GM19395 (cell line): ENCODE measurements around the gene MTFR1L.

Experiments used
- ATAC-seq: cut with Tn5 transposase; IDR thresholded peaks from one replicate; pipeline ENCODE4 v1.9.1; 2021; ENCODE audit warnings: mild to moderate bottlenecking, moderate library complexity; ENCODE audit not compliant: unreplicated experiment

The MTFR1L gene

DNA sequence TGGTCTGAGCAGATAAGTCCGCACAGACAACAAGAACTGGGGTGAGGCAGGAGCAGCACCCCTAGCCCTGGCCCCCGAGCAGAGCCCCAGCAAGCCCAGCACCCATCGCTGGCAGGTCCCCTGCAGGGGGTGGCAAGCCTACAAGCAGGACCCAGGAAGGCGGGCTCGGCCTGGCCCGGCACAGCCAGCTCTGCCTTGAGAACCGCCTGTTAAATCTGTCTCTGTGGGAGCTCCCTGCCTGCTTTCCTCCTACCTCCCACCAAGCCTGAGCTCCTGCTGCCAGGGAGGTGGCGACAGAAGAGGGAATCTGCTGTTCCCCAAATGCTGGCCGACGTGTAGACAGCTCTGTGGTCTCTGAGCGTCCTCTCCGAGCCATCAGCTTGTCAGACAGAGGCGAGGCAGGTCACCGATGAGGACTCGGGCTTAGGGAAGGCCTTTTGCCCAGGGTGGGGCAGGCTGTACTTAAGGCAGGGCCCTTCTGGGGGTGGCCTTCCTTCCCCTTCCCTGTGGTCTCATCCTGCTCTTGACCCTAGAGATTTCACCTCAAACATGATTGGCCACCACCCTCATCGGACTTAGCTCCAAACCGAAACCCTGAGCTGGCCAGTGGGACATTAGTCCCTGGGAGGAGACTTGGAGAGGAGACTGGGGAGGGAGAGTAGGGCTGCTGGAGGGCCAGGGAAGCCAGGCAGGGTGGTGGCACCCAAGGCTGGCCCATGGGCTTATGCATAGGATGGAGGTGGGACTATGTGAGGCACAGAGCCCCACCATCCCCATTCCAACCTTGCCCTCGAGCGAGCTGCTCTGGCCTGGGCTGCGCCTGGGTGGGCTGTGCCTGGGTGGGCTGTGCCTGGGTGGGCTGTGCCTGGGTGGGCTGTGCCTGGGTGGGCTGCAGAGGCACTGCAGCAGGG is 12.0 kb upstream of the MTFR1L start:
- no peak for ATAC-seq

DNA sequence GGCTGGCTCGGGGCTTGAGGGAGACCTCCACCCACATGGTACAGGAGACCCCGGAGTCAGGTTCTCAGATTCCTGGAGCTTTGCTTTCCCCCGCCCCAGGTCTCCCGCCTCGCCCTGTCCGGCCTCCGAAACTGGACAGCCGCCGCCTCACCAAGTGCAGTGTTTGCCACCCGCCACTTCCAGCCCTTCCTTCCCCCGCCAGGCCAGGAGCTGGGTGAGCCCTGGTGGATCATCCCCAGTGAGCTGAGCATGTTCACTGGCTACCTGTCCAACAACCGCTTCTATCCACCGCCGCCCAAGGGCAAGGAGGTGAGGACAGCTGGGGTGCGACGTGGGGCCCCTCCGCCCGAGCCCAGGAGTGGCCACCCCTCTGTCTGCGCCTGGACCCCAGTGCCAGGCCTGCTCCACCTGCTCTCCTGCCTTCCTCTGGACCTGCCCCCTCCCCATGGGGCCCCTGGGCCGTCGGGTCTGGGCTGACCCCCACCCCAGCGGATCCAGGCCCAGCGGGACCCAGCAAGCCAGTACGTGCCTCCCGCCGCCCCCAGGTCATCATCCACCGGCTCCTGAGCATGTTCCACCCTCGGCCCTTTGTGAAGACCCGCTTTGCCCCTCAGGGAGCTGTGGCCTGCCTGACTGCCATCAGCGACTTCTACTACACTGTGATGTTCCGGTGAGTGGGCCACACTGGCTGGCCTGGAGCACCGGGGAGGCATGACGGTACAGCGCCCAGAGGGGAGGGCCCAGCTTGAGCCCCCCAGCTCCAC is 11.1 kb upstream of the MTFR1L start:
- no peak for ATAC-seq

DNA sequence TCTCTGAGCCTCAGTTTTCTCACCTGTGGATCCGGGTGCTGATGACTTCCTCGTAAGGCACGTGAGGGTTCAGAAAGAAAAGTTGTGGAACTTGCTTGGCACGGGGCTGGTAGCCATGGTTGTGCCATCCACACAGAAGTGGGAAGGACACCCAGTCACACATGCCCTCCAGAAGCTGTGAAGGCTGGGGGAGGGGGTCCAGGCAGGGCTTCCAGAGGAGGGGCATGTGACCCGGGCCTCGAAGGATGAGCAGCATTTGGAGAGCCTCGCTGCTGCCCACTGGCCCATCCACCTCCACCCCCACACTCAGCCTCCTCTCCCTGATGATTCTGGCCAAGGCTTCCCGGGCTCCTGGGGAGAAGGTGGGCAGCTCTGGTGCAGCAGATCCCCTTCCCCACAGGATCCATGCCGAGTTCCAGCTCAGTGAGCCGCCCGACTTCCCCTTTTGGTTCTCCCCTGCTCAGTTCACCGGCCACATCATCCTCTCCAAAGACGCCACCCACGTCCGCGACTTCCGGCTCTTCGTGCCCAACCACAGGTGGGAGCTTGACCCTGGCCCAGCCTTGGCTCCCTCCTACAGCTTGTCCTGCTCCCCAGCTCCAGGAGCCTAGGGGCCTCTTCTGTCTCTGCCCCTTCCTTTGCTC is 10.3 kb upstream of the MTFR1L start:
- no peak for ATAC-seq

DNA sequence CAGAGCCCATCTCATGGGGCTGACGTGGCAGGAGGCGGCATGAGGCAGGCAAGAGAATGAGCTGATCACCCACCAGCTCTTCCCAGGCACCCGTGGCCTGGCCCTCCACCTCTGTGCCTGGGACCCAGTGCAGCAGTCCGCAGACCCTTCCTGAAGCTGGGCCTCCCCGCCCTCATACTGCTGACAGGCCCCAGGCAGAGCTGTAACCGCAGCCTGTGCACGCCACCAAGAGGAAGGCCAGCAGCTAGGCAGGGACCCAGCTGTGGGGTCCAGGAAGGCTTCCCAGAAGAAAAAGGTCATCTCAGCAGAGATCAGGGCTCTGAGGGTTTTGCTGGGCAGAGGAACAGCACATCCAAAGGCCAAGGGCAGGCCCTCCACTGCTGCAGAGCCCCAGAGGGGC is 9.8 kb upstream of the MTFR1L start:
- ATAC-seq = no peak

DNA sequence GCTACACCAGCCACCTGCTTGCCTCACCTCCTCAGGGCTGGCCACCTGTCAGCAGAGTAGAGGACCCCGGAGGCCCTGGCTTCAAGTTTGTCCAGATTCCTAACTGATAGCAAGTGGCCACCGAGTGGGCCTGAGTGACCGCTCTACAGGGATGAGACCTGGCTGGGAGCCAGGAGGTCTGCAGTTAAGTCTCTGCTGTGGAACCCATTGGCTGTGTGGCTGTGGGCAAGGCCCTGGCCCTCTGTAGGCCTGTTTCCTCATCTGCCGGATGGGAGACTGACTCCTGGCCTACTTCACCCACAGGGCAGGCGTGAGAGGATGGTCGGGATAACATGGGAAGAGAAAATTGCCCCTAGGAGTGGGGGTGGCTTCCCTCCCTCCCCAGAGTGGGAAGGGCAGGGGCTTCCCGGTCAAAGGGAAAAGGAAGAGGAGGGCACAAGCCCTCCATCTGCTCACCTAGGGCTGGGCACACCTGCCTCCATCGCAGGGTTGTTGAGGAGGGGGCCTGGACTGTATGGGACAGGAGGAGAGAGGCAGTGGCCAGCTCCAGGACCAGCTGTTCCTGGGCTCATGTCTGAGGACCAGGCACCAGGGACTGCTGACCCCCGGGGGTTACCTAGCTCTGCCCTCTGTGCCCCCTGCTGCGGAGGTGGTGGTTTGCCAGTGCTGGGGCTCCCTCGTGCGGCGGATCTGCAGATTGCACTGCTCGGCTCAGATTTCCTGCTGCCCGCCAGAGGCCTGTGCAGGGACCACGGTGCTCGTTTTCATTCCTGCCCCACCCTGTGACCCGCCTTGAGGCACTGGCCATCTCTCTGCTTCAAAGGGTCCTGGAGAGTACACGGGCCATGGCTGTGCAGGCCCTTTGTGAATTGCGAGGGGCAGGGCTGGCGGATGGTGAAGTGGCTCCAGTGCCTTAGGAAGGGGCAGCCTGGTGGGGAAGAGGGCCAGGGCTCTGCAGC is 9.1 kb upstream of the MTFR1L start:
- no peak for ATAC-seq

DNA sequence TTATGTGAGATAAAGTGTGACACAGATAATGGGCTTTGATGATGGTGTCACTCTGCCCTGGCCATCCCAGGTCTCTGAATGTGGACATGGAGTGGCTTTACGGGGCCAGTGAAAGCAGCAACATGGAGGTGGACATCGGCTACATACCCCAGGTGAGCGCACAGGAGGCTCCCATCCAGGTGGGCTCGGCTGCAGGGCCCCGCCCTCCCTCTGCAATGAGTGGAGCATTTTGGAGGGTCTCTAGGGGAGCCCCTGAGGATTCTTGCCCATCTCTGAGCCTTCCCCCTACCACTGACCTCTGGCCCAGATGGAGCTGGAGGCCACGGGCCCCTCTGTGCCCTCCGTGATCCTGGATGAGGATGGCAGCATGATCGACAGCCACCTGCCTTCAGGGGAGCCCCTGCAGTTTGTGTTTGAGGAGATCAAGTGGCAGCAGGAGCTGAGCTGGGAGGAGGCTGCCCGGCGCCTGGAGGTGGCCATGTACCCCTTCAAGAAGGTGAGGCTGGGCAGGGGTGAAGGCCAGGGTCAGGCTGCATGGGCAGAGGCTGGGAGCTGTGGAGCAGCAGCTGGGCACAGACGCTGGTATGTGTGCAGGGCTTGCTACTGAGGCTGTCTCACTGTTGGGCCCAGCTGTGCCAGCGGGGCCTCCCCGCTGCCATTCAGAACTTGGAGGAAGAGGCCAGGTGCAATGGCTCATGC is 8.2 kb upstream of the MTFR1L start:
- no peak for ATAC-seq

DNA sequence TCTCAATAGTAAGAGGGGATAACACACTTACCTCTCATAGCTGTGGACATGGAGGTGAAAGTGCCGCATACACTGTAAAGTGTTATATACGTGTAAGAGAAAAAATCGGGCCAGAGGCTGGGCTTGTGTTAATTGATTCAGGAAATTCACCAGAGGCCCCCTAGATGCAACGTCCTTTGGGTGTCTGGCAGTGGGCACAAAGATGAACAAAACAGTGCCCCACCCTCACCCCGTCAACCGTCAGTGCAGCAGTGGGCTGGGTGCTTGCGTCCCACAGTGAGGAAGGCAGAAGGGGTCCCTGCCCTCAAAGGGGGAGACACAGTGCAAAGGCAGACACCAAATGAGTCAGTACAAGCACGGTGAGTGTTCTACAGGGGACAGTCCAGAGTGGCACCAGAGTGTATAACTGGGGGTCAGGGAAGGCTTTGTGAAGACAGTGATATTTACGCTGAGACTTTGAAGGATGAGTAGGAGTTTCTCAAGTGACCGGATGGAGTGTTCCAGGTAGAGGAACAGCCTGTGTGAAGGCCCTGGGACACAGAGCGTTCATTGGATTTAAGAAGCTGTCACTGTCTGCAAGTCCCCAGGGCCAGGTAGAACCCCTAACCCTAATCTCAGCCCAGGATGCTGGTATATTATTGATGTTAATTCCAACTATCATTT is 6.6 kb upstream of the MTFR1L start:
- ATAC-seq = no peak

DNA sequence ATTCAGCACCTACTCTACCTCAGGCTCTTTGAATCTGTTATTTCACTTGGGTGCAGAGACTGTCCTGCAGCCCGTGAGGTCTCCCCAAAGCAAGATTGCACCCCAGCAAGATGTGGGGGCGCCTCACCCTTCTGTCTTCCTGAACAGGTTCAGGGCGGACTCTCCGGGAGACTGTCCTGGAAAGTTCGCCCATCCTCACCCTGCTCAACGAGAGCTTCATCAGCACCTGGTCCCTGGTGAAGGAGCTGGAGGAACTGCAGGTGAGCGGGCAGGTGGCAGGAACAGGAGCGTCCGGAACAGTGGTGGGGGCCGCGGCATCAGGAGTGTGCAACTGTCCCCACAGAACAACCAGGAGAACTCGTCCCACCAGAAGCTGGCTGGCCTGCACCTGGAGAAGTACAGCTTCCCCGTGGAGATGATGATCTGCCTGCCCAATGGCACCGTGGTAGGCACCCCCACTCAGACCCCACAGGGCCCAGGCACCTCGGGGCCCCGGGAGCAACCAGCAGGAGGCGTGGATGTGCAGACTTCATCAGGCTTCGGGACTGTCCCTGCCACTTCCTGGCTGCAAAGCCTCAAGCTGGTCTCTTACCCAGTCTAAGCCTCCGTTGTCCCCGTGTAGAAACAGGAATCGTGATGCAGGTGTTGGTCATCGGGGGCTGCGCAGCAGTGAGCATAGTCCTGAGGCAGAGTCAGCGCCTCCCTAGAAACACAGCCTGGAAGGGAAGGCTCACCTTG is 5.9 kb upstream of the MTFR1L start:
- no peak for ATAC-seq

DNA sequence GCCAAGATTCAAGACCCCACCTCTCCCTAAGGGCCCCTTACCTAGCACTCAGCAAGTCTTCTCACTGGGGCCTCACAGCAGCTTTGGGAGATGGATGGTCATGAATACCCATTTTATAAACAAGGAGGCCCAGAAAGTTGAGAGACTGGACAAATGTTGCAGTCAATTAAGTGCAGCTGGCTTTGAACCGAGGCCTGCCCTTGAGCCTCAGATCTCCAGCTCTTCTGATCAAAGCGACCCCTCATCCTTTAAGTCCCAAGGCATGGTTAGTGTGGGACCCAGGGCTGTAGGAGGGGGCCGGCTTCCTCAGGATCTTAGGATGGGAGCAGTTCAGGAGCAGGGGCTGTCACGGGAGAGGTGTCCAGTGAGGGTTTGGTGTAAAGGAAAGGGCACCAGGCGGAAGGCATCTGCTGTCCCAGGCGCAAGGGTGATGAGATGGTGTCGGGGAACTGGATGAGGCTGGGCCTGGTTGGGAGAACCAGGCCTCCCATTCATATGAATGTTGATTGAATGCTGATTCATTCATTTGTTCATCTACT is 5.1 kb upstream of the MTFR1L start:
- ATAC-seq = no peak

DNA sequence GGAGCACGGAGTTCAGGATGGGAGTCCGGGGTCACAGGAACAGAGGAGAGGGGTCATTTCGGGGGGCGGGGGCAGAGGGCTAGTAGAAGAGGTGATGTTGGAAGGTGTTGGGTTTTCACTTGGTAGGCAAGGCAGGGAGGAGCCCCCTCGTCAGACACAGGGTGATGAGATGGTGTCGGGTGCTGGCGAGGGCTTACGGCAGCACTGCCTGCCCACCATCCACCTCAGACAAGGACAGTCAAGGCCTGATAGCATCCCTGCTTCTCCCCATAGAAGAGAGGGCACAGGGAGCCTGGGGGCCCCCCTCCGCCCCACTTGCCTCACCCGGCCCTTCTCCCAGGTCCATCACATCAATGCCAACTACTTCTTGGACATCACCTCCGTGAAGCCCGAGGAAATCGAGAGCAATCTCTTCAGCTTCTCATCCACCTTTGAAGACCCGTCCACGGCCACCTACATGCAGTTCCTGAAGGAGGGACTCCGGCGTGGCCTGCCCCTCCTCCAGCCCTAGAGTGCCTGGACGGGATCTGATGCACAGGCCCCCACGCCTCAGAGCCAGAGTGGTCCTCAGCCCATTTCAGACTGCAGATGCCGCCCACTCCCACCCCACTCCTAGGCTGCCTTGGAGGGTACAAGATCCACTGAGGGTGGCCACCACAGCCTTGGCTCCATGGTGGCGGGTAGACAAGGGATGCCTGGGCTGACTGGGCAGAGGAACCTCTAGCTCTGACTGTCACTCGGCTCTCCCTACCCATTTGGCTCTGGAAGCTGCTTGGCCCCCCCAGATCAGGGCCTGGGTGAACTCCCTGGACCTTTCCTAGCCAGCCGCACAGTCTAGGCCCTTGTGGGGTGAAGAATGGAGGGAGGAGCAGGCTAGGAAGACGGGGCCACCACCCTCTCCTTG is 4.3 kb upstream of the MTFR1L start:
- ATAC-seq = no peak

DNA sequence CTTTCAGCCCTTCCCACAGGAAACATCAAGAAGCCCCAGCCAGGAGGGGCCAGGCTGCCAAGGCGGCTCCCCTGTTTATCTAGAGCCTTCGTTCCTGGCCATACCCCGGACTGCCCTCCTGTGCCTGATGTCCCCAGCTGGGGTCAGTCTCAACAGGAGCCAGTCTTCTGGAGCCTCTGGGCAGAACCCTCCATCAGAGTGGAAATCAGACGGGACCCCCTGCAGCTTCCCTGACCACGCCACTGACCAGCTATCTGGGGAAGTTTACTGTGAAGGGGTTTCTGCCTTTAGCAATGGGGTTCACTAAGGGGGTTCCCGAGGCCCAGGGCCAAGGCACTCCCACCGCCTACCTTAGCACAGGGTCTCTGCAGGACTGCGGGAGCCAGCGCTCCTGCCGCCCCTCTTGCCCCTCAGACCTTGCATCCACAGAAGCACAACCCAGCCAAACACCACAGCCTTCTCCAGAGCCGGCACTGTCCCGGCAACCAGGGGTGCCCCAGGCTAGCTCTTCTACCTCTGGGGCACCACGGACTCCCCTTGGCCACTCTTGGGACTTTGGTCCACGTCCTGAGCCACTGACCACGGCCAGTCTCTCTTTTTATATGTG is 3.5 kb upstream of the MTFR1L start:
- no peak for ATAC-seq

DNA sequence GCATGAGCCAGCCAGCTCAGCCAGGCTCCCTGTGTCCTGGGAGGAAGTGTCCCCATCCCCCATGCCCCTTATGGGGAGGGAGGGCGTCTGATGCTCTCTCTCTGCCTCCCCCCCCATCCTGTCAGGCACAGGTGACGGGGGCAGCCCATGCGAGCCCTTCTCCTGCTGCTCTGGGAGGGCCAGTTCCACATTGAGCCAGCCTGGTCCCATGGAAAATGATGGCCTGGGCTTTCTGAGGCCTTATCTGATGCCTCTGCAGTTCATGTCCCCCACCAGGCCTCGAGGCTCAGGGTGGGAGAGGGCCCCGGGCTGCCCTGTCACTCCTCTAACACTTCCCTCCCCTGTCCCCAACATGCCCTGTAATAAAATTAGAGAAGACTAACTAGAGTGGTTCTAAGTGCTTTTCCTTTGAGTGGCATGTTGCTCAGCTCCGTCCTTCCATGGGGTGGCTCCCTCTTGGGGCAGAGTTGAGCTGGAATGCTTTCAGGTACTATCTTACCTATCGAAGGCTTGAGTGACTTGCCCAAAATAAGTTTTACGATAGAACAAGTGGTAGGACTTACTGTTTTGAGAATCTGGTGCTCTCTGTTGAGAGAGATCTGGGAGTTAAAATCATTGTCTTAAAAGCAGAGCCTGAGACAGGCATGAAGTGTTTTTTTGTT is 1.8 kb upstream of the MTFR1L start:
- ATAC-seq = no peak

DNA sequence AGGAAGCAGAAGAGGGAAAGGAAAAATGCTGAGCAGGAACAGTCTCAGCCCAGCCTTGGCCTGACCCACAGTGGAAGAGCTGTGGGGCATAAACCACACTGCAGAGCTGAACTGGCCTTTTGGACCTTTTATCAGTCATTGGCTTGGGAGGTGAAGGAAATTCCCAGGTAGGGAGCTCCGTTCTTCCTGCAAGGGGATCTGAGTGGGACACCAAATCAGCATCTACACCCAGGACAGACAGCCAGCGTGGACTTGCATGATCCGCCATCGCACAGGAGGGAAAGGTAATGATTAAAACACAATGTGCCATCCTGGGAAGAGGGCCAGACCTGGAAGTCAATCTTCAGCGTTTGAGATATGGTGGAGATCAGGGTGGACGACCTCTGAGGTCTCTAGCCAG is 1.2 kb upstream of the MTFR1L start:
- ATAC-seq = no peak

DNA sequence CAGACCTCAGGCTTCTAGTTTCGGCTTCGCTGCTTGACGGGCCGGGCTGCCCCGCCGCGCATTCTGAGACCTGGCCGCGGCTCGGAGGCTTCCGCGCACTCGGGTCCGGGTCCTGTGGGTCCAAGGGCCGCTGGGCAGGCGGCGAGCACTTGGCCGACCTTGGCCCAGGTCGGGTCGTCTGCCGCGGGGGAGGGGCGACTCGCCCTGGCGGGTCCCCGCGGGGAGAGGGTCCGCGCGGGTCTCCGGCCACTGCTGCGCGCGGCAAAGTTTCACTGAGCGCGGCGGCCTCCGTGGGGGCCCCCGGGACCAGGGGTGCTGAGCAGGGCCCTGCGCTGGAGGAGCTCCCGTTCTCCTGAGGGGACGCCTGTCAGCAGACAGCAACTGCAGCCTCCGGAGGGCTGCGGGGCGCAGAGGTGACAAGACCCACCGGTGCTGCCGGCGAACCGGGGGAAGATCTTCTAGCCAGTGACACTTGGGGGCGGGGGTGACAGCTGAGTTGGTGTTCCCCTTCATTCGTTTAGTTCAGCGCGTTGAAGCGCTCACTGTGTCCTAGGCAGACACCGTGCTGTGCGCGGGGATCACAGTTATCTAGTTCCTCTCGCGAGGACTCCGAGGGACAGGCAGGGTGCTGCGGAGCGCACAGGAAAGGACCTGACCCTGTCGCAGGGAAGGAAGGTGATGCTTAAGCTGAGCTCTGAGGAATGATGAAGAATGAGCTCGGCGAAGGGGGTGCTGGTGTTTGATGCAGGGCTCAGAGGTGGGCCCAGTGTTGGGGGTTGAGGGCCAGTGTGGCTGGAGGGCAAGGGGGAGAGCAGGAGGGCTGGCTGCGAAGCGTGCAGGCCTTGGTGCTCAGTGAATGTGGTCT is 725 bp downstream of the MTFR1L start:
- peak; percentile 64 for ATAC-seq

DNA sequence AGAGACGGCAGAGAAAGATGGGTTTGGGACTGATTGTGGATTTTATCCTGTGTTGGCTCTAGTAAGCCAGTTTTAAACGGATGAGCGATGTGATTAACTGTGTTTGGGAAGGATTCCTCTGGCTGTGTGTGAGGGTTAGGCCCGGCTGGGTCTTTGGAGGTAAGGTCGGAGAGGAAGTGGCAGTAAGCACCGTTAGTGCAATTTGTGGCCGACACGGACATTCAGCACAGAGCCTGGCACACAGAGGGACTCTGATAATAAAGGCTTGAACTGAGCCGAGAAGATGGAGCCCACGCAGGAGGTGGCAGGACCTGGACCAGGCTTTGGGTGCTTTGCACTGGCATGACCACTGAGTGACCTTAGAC is 1.3 kb downstream of the MTFR1L start:
- ATAC-seq = no peak

DNA sequence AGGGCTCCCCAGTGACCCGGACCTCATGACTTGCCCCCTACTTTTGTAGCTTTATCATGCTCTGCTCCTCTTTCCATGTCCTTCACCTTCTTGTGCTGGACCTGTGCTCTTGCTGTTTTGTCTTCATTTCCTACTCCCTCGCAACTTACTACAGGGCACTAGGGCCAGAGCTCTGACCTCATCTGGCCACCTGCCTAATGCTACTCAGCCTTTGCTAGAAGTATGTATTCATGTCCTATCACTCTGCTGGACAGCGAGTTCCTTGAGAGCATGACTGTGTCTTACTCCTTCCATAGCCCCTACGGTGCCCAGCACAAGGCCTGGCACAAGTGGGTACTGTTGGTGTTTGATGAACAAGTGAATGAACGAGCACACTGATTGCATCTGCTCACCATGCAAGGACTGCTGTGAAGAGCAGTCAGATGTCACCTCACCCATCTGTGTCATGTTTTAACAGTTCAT is 1.9 kb downstream of the MTFR1L start:
- no peak for ATAC-seq
